GM18868 (cell line): Measurements from ENCODE around the gene BRINP1.

ENCODE experiments used
- ATAC-seq: cut with Tn5 transposase; IDR thresholded peaks from one replicate; pipeline ENCODE4 v1.9.1; 2021; ENCODE audit warnings: mild to moderate bottlenecking, moderate library complexity; ENCODE audit not compliant: unreplicated experiment

Gene BRINP1

DNA sequence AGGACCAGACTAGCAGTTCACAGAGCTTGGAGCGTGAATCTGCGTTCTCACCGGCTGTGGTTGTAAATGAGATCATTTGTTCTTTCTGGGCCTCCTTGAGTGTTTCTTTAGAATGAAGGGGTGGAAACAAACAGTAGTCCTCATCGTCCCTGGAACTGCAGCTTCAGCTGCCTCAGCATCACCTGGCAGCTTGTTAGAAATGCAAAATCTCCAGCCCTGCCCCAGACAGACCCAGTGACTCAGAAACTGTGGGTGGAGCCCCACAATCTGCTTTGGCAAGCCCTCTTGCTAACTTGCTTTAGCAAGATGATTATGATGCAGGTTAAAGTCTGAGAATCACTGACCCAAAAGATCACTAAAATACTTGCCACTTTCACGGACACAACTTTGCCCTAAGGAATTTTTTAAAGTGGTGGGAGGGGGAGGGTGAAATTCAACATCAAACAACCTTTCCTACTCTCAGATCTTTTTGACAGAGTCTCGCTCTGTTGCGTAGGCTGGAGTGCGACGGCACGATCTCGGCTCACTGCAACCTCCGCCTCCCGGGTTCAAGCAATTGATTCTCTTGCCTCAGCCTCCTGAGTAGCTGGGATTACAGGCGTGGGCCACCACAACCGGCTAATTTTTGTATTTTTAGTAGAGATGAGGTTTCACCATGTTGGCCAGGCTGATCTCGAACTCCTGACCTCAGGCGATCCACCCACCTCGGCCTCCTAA is 86.0 kb downstream of the BRINP1 start:
- ATAC-seq = no peak

DNA sequence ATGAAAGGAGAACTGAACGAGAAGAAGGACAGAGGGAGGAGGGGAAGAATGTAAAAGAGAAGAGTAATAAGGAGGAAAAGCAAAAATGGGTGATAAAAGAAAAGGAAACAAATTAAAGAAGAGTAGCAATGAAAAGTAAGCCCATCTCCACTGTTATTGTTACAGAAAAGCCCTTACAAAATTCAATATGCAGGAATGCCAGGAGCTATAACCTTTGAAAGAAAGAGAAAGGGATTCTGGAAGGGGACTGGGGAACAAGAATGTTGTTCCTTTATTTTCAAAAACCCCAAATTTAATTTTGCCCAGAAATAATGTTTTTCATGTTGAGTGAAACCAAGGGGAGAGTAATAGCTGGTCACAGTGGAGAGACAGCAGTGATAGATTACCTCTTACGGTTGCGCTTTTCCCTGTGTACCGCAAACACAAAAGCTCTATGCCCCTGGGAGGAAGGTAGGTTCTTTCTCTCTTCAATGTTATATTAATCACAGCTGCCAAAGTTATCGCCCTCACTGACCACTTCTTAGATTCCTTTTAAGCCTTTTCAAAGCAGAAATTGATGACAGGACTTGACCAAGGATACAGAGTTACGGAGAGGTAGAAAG is 86.7 kb downstream of the BRINP1 start:
- ATAC-seq = no peak

DNA sequence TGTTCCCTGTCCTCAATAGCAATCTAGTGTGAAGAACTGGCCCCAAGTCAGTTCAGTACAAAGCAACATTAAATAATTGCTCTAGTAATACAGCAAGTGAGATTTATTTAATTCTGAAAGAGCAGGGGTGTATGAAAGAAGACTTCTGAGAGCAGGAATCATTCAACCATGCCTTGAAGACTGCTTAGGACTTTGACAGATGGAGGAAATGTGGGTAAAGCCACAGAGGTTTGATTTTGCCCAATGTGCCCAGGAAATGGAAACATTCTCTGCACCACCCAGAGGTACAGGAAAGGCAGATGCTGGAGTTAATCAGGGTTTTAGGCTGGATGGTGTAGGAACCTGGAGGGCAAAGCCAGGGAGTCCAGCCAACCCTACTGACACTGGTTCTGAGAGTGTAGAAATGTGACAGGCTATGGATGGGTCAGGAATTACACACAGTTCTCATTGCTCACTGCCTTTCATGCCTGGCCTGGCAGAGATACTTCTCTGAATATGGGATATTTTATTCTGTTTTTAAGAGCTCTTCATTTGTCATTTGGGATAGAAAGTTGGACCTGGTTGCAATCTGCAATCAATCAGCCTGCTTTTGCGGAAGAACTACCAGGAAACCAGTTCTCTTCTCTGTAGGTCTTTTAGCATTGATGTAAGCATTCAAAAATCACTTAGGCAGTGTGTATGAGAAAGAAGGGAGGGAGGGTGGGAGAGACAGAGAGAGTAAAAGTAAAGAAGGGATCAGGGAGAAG is 88.3 kb downstream of the BRINP1 start:
- ATAC-seq = no peak

DNA sequence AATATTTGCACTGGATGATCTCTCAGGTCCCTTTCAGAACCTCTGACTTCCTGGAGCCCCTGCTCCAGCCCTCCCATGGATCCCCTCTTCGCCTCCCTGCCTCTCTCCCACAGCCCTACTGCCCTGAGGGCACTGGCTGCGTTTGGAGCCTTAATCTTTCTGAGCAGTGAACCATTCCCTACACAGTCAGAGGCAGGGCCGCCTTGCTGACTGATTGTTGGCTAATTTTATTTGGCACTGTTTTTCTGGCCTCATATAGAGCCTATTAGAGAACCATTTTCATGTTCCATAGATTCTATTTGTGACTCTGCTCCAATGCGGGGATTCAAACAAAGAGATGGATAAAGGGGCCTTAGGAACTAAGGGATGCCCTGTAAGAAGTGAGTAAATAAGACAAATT is 91.1 kb downstream of the BRINP1 start:
- no peak for ATAC-seq

DNA sequence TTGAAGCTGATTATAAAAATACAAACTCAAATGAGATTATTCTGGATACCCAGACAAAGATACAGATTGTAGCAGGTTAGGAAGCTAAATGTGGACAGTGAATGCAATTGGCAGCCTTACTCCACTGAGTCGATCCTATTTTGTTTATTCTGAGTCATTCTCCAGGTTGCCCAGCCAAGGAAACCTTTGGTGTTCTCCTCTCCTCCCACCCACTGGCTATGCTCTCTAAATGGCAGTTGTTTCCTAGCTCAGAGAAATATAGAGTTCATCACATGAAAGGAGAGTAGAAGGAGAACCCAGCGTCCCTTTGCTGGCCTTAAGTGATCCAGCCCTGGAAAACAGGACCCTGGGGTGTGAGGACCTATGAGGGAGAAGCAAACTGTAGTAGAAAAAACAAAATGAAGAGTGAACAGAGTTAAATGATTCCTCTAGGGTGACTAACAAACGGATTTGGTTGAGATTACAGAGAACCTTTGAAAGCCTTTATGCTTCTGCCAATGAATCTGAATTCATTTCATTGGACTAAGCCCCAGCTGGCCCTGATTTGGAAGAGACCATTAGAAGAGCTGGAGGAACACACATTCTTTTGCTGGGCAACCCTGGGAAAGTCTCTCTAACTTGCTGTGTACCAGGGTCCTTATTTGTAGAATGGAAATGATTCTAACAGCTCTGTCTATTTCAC is 95.1 kb downstream of the BRINP1 start:
- ATAC-seq = no peak

DNA sequence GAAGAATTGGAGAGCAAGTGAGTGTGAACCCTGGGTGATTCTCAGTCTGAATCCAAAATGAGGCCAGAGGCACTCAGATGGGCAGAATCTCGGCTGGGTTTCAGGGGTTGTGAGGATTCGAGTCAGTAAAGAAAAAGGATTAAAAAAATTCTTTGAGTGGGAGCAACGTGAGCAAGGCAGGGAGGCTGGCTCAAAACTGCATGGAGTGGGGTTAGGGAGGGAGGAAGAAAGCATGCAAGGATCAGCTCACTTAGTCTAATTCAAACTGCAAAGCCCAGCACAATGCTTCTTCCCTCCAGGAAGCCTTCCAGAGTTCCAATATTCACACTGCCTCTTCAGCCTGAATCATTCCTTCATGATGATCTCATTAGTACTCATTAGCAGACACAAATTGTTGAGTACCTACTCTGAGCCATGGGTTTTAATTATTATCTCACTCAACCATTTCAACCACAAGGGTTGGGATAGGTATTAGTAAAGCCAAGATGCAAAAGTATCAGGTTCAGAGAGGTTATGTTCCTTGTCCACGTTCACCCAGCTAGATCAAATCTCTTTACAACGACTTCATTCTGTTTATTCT is 95.8 kb downstream of the BRINP1 start:
- ATAC-seq = no peak

DNA sequence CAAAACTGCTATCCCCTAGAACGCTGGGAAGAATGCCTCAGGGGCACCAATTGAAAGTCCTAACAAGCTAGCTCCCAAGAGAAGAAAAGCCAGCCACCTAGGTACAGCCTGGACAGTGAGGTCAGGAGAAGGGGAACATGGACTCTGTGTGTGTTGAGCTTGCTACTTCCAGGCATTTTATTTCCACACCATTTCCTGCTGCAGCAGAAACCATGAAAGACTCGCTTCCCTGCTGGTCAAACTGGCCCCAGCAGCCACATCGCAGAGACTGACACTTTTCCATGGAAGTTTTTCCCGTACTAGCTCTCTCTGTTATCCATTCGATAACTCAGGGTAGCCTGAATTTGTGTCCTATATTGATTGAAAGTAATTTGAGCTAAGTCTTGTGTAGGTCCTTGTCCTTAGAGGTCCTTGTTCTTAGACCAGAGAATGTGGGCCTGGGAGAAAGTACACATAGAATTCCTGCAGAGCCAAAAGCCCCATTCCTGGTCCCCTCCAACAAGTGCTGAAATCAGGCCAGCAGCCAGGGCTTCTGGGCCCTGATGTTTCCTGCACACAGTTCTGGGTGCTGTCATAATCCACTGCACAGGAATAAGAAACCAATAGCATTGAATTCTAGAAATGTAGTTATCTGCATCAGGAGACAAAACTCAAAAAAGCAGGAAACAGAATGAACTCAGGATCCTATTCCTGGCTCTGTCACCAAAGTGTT is 96.6 kb downstream of the BRINP1 start:
- no peak for ATAC-seq

DNA sequence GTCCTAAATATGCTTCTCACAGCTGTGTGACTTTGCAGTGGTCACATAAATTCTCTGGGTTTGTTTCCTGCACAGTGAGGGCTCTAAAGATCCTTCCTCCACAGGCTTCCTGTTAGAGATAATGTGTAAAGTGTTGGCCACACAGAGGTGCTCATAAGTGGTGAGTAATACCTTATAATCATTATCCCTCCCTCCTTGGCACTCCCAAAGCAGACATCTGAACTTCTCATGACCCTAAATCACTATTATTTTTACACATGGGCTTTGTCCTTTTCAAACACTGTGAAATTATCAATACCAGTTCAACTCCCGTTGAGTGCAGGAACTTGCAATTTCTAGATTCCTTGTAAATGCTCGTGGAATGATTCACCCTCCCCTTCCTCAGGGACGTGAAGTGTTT is 100.2 kb downstream of the BRINP1 start:
- ATAC-seq = no peak

DNA sequence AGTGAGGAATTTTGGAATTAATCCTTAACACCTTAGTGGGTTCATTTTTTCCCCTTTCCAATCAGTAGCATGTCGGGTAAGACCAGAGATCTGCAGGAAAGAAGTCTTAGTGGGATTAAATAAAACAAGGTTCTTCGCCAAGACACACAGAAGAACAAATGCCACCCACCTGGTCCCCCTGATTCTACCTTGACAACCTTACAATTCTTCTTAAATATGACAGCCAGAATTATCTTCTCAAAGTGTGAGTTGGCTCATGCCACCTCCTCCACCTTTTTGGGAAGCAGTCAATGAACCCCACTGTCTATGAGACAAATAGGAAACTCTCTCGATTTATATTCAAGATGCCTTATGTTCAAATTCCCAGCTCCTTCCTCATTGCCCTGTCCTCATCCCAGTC is 105.1 kb downstream of the BRINP1 start:
- ATAC-seq = no peak

DNA sequence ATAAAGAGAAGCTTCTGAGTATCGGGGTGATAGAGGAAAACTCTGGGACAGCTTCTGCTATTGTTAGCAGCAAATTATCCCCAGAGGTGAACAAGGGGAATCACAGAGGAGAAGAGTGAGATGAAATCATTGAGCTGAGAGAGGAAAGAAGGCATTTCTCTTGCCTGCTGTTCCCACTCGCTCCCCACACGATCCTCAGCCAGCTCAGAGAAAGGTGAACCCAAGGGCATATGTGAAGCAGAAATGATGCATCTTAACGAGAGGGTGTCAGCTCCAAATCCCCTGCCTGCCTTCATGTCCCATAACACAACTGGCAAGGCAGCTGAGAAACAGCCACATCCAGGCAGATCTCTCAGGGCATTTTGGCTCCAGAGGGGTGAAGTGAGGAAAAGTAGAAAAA is 111.6 kb downstream of the BRINP1 start:
- ATAC-seq = no peak

DNA sequence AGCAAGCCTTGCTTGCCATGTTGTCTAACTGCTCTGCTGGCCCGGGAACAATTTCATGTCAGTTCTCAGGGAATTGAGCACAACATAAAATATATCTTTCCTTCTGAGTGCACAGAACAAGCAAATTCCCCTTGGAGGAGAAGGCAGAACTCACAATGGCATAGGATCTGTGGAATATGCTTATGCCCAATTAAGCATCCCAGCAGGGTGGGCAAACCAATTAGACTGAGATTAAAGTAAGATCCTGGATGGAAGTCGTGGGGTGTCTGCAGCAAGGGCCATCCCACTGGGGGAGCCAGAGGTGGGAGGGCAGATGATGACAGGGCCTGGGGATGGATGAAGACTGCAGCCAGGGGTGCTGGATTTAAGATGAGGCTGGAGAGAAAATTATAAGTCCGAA is 114.1 kb downstream of the BRINP1 start:
- no peak for ATAC-seq

DNA sequence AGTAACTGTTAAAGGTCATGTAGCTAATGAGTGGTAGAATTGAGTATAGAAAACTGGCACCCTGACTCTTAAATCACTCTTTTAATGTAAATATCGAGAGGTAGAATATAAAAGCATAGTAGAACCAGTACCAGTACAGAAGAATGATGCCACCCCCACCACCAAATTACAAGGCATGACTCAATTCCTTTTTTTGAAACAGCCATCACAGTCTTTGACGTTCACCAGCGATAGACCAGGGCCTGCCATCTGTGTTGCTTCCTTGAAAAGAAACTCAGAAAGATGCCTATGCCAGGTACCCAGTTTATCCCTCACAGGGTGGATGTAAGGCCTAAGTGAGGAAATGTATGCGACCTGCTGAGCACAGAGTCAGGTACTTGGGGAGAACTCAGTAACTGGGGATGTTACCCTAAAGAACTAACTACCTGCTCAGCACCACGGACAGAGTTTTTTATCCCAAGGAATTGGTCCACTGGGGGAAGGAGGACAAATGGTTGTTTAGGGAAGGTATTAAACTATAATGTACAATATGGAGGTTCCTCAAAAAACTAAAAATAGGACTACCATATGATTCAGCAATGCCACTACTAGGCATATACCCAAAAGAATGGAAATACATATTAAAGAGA is 116.5 kb downstream of the BRINP1 start:
- ATAC-seq = no peak

DNA sequence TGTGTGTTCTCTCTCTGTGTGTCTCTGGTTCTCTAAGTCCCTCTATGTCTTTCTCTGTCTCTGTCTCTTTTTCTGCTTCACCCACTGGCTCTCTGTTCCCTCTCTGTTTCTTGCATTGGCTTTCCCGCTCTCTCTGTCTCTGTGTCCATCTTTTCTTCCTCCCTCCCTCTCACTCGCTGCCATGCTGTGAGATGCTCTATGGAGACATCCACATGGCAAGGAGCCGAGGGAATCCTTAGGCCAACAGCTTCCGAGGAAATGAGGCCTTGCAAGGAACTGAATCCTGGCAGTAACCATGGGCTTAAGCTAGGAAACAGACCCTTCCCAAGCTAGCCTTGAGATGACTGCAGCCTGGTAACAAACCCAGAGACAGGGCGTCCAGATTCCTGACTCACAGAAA is 117.3 kb downstream of the BRINP1 start:
- no peak for ATAC-seq

DNA sequence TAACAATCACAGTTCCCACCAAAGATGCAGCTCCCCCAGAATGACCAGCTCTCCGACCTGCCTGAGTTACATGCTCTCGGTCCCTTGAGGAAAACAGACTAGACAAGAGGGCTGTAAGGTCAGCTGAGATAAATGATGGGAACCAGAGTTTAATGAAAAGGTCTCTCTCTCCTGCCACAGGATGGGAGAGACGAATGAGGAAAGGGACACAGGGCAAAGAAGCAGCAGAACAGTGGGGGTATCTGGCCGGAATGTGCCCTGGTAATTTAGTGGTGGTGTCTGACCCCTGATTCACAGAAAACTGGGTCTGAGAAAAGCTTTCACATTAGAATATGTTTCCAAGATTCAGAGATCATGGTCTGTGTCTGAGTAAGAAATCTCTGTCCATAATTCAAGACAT is 118.5 kb downstream of the BRINP1 start:
- ATAC-seq = no peak

DNA sequence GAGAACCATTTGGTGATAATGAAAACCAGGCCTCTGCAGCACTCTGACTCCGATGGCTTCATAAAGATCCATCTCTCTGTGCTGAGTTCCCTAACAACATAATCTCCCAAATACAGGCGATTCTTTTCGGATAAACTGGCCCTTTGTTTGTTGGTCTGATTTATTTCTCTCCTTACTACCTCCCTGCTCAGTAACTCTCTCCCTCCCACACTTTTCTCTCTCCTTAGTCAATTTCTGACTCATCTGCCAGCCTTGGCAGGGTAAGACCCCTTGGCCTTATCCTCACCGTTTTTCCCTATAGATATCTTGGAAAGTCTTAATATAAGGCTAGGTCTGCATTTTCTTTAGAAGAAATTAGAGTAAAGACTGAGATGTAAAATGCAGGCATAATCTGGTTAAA is 128.7 kb downstream of the BRINP1 start:
- no peak for ATAC-seq

DNA sequence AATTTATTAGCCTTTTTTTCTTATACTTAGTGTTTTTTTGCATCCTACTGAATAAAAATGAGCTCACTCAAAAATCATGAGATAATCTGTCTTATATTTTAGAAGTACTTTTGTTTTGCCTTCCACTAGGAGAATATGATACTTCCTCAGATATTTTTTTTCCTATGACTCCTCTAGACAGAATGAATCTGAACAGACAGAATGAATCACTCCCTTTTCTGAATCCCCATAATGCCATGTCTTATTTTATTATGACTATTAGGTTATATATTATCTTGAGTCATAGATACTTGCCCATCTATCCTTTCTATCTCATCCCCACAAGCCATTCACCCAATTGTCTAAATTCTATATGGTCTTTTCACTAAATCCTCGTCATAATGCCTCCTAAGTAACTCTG is 134.6 kb downstream of the BRINP1 start:
- no peak for ATAC-seq

DNA sequence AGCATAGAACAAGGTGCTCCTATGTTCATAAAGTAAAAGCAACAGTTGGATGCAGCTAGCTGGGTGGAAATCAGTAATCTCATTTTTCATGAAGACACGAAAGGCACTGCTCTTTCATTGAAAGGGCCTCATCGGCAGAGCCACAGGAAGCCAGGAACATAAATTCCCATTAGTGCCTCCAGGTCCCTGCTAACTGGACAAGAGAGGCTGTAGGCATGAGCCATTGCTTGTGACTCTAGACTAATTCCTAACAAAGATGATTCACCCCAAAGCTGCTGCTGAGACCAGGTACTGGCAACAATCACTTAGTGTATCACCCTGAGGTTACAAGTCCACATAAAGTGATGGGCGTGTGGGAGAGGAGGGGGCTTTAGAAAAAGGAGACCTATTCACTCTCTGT is 141.8 kb downstream of the BRINP1 start:
- no peak for ATAC-seq

DNA sequence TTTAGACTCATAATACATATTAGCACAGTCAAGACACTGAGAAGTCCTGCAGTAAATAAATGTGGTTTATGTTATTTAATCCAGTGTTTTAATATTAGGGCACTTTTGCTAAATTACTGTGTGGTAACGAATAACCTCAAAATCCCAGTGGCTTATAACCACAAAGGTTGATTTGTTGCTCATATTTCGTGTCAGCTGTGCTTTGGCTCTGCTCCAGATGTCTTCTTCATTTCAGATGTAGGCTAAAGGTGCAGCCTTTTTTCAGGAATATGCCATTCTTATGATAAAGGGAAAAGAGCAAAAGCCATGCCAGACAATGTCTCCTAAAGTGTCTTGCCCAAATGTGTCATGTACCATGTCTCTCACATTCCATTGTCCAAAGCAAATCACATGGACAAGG is 144.8 kb downstream of the BRINP1 start:
- no peak for ATAC-seq

DNA sequence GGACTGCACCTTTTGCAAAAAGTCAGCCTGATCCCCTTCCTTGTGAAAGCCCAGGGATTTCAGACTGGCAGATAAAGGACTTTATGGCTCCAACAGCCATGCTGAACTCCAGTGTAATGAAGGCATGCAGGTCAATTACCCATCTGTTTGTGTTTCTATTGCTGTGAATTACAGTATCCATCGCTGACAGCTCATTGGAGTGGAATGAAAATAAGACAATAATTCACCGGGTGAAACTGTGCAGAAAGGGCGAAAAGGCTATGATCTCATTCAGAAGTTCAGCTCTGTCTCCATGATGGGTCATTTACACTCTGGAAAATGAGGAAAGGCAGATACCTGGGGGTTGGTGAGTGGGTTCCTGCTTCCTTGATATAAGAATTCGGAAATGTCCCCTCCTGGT is 148.0 kb downstream of the BRINP1 start:
- ATAC-seq = no peak

DNA sequence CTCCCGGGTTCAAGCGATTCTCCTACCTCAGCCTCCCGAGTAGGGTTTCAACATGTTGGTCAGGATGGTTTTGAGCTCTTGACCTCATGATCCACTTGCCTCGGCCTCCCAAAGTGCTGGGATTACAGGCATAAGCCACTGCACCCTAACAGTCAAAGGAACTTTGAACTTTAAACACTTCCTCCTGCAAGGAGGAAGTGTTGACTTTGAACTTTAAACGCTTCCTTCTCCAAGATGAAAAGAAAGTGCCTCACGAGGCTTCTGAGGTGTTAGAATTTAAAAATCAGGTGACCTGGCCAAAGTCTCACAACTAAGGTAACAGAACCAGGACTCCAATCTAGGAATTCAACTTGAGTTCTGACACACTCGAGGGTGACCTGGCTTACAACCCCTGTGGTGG is 150.9 kb downstream of the BRINP1 start:
- ATAC-seq = no peak
